ENCODE measurements around the gene CES4A.

CES4A gene

DNA sequence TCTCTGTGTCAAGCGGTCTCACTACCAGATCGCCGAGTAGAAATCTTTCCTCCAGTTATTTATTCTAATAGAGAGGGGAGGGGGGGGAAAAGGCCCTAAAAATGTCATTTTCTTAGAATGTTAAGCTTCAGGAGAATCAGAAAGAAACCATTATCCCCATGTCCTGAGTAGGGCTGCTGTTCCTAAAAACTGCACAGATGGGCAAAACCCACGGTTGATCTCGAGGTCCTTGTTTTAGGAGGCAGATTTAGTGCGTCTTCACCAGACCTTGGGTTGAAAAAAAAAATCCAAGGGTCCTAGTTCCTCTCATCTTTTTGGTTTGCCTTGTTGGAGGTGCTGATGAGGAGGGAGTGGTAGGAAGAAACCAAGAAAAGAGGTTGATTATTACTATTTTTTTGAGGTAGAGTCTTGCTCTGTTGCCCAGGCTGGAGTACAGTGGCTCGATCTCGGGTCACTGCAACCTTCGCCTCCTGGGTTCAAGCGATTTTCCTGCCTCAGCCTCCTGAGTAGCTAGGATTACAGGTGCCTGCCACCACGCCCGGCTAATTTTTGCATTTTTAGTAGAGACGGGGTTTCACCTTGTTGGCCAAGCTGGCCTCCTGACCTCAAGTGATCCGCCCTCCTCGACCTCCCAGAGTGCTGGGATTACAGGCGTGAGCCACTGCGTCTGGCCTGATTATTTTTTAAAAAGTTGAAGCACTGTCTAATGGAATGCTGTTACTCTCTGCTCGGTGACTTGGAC is 42.0 kb downstream of the CES4A start:
- Histone ChIP-seq H3K9me3 (ENCODE audit: low read length) (no peaks in the 10 kb centered on the region), H3K4me2 (ENCODE audit: low read length) (peak overlapping the region; percentile 95), H3K79me2 (ENCODE audit: insufficient read depth, low read length) (peaks cover 28% of the 10 kb centered on the region), H4K20me1 (ENCODE audit: insufficient read depth, low read length) (no peaks in the 10 kb centered on the region), H3F3A (ENCODE audit: insufficient read depth, low read length) (no peaks in the 10 kb centered on the region), H3K4me3 (ENCODE audit: low read depth, low read length, poor library complexity, severe bottlenecking) (peak overlapping the region; percentile 100), H3K9ac (ENCODE audit: low read length) (peak overlapping the region; percentile 99), H3K27ac (ENCODE audit: low read depth, low read length, poor library complexity, severe bottlenecking) (no peak overlapping the region), H3K9me2 (ENCODE audit: low read depth, low read length) (no peaks in the 10 kb centered on the region), H2AFZ (ENCODE audit: low read length) (no peak overlapping the region), H3K27me3 (ENCODE audit: insufficient read depth, low read length) (no peaks in the 10 kb centered on the region), H3K4me1 (ENCODE audit: insufficient read depth, low read length, severe bottlenecking) (peaks cover 52% of the 10 kb centered on the region), H3K36me3 (ENCODE audit: insufficient read depth, low read length) (peaks cover 32% of the 10 kb centered on the region)
- TF ChIP-seq EZH2 (IDR thresholded peaks at IDR 0.05; ENCODE audit: borderline replicate concordance, low read length), result no peak
- TF ChIP-seq, protein P1, sequence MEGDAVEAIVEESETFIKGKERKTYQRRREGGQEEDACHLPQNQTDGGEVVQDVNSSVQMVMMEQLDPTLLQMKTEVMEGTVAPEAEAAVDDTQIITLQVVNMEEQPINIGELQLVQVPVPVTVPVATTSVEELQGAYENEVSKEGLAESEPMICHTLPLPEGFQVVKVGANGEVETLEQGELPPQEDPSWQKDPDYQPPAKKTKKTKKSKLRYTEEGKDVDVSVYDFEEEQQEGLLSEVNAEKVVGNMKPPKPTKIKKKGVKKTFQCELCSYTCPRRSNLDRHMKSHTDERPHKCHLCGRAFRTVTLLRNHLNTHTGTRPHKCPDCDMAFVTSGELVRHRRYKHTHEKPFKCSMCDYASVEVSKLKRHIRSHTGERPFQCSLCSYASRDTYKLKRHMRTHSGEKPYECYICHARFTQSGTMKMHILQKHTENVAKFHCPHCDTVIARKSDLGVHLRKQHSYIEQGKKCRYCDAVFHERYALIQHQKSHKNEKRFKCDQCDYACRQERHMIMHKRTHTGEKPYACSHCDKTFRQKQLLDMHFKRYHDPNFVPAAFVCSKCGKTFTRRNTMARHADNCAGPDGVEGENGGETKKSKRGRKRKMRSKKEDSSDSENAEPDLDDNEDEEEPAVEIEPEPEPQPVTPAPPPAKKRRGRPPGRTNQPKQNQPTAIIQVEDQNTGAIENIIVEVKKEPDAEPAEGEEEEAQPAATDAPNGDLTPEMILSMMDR (IDR thresholded peaks at IDR 0.05; ENCODE audit: low read length), result no peak

DNA sequence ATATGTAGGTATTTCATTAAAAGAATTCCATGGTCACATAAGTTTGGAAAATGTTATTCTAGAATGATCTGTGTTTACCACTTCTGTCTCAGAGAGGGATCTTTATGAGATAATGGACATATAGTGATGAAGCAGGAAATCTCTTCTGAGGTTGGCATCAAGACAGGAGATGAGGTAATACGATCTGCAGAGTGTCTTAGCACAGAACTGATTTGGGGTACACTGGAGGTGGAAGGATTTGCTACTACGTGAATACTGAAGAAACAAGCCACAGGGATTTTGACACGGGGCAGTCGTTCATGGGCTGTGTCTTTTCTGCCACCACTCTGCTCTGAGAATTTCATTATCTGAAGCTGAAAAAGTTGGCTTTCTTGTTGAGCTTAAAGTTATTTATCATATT is 46.1 kb downstream of the CES4A start:
- Histone ChIP-seq H3F3A (ENCODE audit: insufficient read depth, low read length) (no peaks in the 10 kb centered on the region), H3K9me3 (ENCODE audit: low read length) (no peaks in the 10 kb centered on the region), H3K4me2 (ENCODE audit: low read length) (peak overlapping the region; percentile 50; the same call in 1 of the 2 replicates), H3K27ac (ENCODE audit: low read depth, low read length, poor library complexity, severe bottlenecking) (peak overlapping the region; percentile 1), H3K9me2 (ENCODE audit: low read depth, low read length) (no peaks in the 10 kb centered on the region), H3K27me3 (ENCODE audit: insufficient read depth, low read length) (no peaks in the 10 kb centered on the region), H2AFZ (ENCODE audit: low read length) (no peak overlapping the region), H4K20me1 (ENCODE audit: insufficient read depth, low read length) (no peaks in the 10 kb centered on the region), H3K79me2 (ENCODE audit: insufficient read depth, low read length) (peaks cover 56% of the 10 kb centered on the region), H3K4me1 (ENCODE audit: insufficient read depth, low read length, severe bottlenecking) (peaks cover 60% of the 10 kb centered on the region), H3K36me3 (ENCODE audit: insufficient read depth, low read length) (peaks cover 62% of the 10 kb centered on the region), H3K4me3 (ENCODE audit: low read depth, low read length, poor library complexity, severe bottlenecking) (peak overlapping the region; percentile 17), H3K9ac (ENCODE audit: low read length) (0 out of 2 replicates have a peak overlapping the region, but pooled peaks have one; percentile 15)
- TF ChIP-seq, protein P1 (IDR thresholded peaks at IDR 0.05; ENCODE audit: low read length), result no peak
- no peak for TF ChIP-seq EZH2 (IDR thresholded peaks at IDR 0.05; ENCODE audit: borderline replicate concordance, low read length)

DNA sequence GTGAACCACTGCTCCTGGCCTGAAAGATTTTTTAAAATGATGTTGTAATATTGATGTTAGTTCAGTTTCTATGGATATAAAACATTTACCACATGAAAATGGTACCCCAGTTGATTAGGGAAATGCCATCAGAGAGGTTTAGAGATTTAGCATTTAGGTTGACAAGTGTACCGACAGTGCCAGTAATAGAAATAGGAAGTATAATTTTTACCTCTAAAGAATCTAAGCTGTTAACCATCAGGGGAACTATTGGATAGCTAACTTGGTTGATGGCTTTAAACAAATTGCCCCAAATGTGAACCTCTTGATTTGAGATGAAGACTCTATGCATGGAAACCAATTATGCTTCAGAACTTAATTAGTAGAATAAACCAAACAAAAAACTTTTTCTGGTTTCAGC is 47.0 kb downstream of the CES4A start:
- Histone ChIP-seq H3K36me3 (ENCODE audit: insufficient read depth, low read length) (peaks cover 67% of the 10 kb centered on the region), H3K9ac (ENCODE audit: low read length) (no peak overlapping the region), H2AFZ (ENCODE audit: low read length) (no peak overlapping the region), H3K4me2 (ENCODE audit: low read length) (peak overlapping the region; percentile 3; the same call in 1 of the 2 replicates), H3K9me3 (ENCODE audit: low read length) (no peaks in the 10 kb centered on the region), H3K79me2 (ENCODE audit: insufficient read depth, low read length) (peaks cover 52% of the 10 kb centered on the region), H3K27ac (ENCODE audit: low read depth, low read length, poor library complexity, severe bottlenecking) (no peak overlapping the region), H4K20me1 (ENCODE audit: insufficient read depth, low read length) (no peaks in the 10 kb centered on the region), H3K4me1 (ENCODE audit: insufficient read depth, low read length, severe bottlenecking) (peaks cover 63% of the 10 kb centered on the region), H3K9me2 (ENCODE audit: low read depth, low read length) (no peaks in the 10 kb centered on the region), H3K27me3 (ENCODE audit: insufficient read depth, low read length) (no peaks in the 10 kb centered on the region), H3K4me3 (ENCODE audit: low read depth, low read length, poor library complexity, severe bottlenecking) (no peak overlapping the region), H3F3A (ENCODE audit: insufficient read depth, low read length) (no peaks in the 10 kb centered on the region)
- no peak for TF ChIP-seq EZH2 (IDR thresholded peaks at IDR 0.05; ENCODE audit: borderline replicate concordance, low read length)
- TF ChIP-seq, protein P1 (IDR thresholded peaks at IDR 0.05; ENCODE audit: low read length), result no peak
